HL-60 (cell line): ENCODE results near the gene WDR77.
A peak's percentile ranks its signal among the peaks of the same experiment; 100 is the strongest.

Experiments used
- DNase-seq, 2 experiments: peaks; one replicate each; pipeline ENCODE4 v3.0.0-alpha.2; 2010 to 2020; ENCODE audit warnings: low read depth in 1 of 2, low spot score in 1 of 2
- H3K27ac ChIP-seq: fragments of 250-450 bp; sonication (Bioruptor Pico); replicated peaks from 2 replicates; pipeline ENCODE4 v1.5.1; 2020; ENCODE audit warnings: mild to moderate bottlenecking, moderate library complexity
- H3K27me3 ChIP-seq: fragments of 250-450 bp; sonication (Bioruptor Pico); 2 replicates; pipeline ENCODE4 v1.5.1; 2021; ENCODE audit warnings: mild to moderate bottlenecking, moderate library complexity; ENCODE audit not compliant: insufficient read depth, poor library complexity, severe bottlenecking
- H3K4me3 ChIP-seq: replicated peaks from 2 replicates; pipeline ENCODE4 v1.5.1; 2011; ENCODE audit warnings: mild to moderate bottlenecking, control low read depth, low read length; ENCODE audit not compliant: insufficient read depth
- GABPA ChIP-seq: IDR thresholded peaks from 2 replicates; pipeline ENCODE4 v1.6.1; 2012; ENCODE audit warnings: low read depth
- POLR2AphosphoS5 ChIP-seq: IDR thresholded peaks from 2 replicates; pipeline ENCODE4 v1.6.1; 2012; ENCODE audit warnings: low read depth
- SPI1 ChIP-seq: IDR thresholded peaks from 2 replicates; pipeline ENCODE4 v1.6.1; 2012; ENCODE audit warnings: low read depth, mild to moderate bottlenecking, borderline replicate concordance
- TF ChIP-seq, protein P1 (sequence below): IDR thresholded peaks from one replicate; pipeline ENCODE4 v1.5.1; 2011; ENCODE audit warnings: low read length, control low read depth, inconsistent platforms; ENCODE audit not compliant: insufficient read depth
- TF ChIP-seq, protein P2 (sequence below): IDR thresholded peaks from 2 replicates; pipeline ENCODE4 v1.6.1; 2012; ENCODE audit warnings: low read depth; ENCODE audit not compliant: insufficient replicate concordance

The WDR77 gene

DNA sequence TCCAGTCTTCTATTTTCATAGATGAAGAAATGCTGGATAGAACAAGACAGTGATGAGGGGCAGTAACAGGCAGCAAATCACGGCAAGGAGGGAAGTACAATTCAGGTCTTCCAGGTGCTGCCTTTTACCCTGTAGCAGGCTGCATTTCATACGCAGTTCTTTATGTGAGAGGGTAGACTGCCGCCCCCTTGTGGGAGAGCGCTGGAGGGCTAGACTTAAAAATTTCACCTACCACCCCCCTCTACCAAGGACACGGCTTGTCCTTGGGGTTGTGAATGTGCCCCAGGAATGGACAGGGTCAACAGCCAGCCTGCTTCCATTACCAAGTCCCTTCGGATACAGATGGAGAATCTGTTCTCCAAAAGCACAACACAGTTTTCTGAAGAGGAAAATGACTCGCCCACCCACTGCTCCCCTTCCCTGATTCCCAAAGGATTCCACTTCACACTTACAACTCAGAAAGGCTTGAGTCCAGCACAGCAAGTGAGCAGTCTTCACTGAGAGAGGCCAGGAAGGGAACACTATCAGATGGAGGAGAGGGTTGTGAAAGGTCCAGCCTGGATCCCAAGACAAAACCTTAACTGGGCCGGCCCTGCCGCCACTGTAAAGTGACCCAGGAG lies 7.4 kb downstream of the WDR77 start:
- TF ChIP-seq GABPA = no peak
- TF ChIP-seq, protein P1, sequence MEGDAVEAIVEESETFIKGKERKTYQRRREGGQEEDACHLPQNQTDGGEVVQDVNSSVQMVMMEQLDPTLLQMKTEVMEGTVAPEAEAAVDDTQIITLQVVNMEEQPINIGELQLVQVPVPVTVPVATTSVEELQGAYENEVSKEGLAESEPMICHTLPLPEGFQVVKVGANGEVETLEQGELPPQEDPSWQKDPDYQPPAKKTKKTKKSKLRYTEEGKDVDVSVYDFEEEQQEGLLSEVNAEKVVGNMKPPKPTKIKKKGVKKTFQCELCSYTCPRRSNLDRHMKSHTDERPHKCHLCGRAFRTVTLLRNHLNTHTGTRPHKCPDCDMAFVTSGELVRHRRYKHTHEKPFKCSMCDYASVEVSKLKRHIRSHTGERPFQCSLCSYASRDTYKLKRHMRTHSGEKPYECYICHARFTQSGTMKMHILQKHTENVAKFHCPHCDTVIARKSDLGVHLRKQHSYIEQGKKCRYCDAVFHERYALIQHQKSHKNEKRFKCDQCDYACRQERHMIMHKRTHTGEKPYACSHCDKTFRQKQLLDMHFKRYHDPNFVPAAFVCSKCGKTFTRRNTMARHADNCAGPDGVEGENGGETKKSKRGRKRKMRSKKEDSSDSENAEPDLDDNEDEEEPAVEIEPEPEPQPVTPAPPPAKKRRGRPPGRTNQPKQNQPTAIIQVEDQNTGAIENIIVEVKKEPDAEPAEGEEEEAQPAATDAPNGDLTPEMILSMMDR = peak; percentile 44
- Histone ChIP-seq H3K27ac (no peak overlapping the region), H3K4me3 (no peak overlapping the region), H3K27me3 (no peaks in the 10 kb centered on the region)
- peak in 1 of 2 experiments; percentile 37 for DNase-seq

DNA sequence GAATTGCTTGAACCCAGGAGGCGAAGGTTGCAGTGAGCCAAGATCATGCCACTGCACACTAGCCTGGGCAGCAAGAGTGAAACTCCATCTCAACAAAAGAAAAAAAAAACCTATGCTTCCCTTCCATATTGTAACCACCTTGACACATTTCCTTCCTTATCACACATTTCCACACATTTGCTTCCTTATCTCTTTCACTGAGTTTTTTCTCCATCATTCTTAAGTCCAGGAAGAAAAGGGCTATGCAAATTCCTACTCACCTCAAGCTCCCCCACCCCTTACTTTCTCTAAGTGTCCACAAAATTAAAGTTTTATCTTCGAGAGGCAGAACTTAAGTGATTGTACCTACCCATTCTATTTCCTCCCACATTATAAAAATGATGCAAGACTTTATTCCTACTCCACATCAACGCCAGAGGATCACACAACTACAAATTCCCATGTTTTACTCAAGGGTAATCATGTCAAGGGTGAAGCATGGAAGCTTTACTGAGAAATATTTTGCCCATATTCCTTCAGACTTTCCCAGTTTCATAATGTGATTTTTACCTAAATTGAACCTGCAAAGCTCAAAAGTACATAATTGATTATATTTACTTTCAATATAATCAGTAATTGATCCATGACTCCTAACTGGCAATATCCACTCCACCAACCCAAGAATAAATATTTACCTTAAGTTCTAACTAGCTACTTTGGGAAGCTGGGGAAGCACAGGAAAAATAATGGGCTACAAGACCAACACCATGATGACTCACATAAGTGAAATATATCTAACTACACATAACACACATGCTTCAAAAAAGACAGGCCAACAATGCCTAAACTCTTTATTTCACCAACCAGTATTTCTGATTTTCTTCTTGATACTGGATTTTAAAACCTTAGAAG lies 9.3 kb downstream of the WDR77 start:
- no peaks in the 10 kb centered on the region for H3K27me3 ChIP-seq
- no peak for TF ChIP-seq GABPA
- TF ChIP-seq POLR2AphosphoS5 = no peak
- TF ChIP-seq, protein P1 = no peak
- TF ChIP-seq SPI1 = no peak
- TF ChIP-seq, protein P2, sequence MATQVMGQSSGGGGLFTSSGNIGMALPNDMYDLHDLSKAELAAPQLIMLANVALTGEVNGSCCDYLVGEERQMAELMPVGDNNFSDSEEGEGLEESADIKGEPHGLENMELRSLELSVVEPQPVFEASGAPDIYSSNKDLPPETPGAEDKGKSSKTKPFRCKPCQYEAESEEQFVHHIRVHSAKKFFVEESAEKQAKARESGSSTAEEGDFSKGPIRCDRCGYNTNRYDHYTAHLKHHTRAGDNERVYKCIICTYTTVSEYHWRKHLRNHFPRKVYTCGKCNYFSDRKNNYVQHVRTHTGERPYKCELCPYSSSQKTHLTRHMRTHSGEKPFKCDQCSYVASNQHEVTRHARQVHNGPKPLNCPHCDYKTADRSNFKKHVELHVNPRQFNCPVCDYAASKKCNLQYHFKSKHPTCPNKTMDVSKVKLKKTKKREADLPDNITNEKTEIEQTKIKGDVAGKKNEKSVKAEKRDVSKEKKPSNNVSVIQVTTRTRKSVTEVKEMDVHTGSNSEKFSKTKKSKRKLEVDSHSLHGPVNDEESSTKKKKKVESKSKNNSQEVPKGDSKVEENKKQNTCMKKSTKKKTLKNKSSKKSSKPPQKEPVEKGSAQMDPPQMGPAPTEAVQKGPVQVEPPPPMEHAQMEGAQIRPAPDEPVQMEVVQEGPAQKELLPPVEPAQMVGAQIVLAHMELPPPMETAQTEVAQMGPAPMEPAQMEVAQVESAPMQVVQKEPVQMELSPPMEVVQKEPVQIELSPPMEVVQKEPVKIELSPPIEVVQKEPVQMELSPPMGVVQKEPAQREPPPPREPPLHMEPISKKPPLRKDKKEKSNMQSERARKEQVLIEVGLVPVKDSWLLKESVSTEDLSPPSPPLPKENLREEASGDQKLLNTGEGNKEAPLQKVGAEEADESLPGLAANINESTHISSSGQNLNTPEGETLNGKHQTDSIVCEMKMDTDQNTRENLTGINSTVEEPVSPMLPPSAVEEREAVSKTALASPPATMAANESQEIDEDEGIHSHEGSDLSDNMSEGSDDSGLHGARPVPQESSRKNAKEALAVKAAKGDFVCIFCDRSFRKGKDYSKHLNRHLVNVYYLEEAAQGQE = no peak
- H3K27ac ChIP-seq = no peak overlapping the region
- DNase-seq = no peak
- no peak overlapping the region for H3K4me3 ChIP-seq

DNA sequence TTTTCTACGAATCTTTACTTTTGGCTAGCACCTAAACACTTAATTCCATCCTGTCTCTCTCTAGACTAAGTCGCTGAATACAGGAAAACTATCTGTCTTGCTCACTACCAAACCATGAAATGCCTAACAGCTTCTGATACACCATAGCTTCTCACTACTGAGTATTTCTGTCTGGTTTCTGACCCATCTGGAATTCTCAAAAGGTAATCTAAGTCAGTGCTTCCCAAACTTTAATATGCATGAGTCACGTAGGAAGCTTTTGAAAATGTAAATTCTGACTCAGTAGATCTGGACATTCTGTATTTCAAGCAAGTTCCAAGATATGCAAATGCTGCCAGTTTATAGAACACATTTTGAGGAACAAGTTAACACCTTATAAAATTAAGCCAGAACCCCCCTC lies 12.3 kb downstream of the WDR77 start:
- DNase-seq = no peak
- TF ChIP-seq GABPA (no peak), SPI1 (no peak), POLR2AphosphoS5 (no peak)
- TF ChIP-seq, protein P1 = no peak
- TF ChIP-seq, protein P2 = no peak
- Histone ChIP-seq H3K4me3 (no peak overlapping the region), H3K27ac (no peak overlapping the region), H3K27me3 (no peaks in the 10 kb centered on the region)
